HFFc6 (cell line): Measurements from ENCODE around the gene ZNF747. TPM values are rescaled to one million over a fixed set of nuclear protein-coding genes. Genes with fewer than 3 reads are reported as not detected.

Source experiments
- DNase-seq: peaks from one replicate; pipeline ENCODE4 v3.0.0-alpha.2; 2018
- H3K27ac Mint-ChIP-seq: 2 replicates; pipeline ENCODE4 v1.8.0; 2020; ENCODE audit warnings: mild to moderate bottlenecking, mixed read lengths
- H3K27me3 Mint-ChIP-seq: 2 replicates; pipeline ENCODE4 v1.8.0; 2021; ENCODE audit warnings: mild to moderate bottlenecking, moderate library complexity, mixed read lengths; ENCODE audit not compliant: insufficient read depth
- H3K36me3 Mint-ChIP-seq: 2 replicates; pipeline ENCODE4 v1.8.0; 2021; ENCODE audit warnings: low read depth, mixed read lengths
- H3K4me1 Mint-ChIP-seq: 2 replicates; pipeline ENCODE4 v1.8.0; 2020; ENCODE audit warnings: low read depth, mixed read lengths
- H3K4me3 Mint-ChIP-seq: 2 replicates; pipeline ENCODE4 v1.8.0; 2020; ENCODE audit warnings: mild to moderate bottlenecking, moderate library complexity, mixed read lengths
- H3K9me3 Mint-ChIP-seq: 2 replicates; pipeline ENCODE4 v1.8.0; 2020; ENCODE audit warnings: mild to moderate bottlenecking, mixed read lengths
- CTCF ChIP-seq: fragments of 200-600 bp; sonication (generic); IDR thresholded peaks from 2 replicates; pipeline ENCODE4 v1.5.0; 2021; ENCODE audit warnings: antibody characterized with exemption, mild to moderate bottlenecking
- total RNA-seq, 6 experiments: library from RNA; stranded (reverse); fragmentation: NEBNext Ultra II Directional; extraction: Animal tissue kit (Norgen Biotek cat#: 25700); gene quantifications; 2 replicates in 1 of 6; 3 replicates in 5 of 6; pipeline ENCODE4 v1.2.3, GENCODE V29; 2021

The ZNF747 gene
- total RNA-seq, 6 experiments from 2014 or later: 3.2 to 4.7 (median 3.8) TPM

DNA sequence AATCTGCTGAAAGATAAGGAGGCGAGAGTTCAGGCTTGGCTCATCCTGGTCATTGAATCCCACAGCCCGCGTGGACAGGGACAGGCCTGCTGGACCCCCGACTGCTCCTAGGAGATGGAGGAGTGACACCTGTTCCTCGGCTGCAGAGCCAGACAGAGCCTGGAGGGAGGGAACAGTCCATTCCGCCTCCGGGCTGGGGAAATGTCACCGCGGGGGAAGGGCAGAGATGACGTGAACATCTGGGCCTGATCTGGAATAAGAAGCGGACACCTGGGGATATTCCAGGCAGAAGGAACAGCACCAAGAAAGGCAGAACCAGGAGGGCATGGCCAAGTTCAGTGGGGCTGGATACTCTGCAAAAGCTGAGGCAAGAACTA, 1.5 kb downstream of the ZNF747 start:
- DNase-seq: no peak
- Mint-ChIP-seq H3K4me3 (no peak overlapping the region), H3K27ac (peak overlapping the region; percentile 37), H3K9me3 (no peaks in the 10 kb centered on the region), H3K36me3 (no peaks in the 10 kb centered on the region), H3K4me1 (peaks cover 17% of the 10 kb centered on the region), H3K27me3 (peaks cover 4% of the 10 kb centered on the region; the same call in 1 of the 2 replicates)
- TF ChIP-seq CTCF: no peak

DNA sequence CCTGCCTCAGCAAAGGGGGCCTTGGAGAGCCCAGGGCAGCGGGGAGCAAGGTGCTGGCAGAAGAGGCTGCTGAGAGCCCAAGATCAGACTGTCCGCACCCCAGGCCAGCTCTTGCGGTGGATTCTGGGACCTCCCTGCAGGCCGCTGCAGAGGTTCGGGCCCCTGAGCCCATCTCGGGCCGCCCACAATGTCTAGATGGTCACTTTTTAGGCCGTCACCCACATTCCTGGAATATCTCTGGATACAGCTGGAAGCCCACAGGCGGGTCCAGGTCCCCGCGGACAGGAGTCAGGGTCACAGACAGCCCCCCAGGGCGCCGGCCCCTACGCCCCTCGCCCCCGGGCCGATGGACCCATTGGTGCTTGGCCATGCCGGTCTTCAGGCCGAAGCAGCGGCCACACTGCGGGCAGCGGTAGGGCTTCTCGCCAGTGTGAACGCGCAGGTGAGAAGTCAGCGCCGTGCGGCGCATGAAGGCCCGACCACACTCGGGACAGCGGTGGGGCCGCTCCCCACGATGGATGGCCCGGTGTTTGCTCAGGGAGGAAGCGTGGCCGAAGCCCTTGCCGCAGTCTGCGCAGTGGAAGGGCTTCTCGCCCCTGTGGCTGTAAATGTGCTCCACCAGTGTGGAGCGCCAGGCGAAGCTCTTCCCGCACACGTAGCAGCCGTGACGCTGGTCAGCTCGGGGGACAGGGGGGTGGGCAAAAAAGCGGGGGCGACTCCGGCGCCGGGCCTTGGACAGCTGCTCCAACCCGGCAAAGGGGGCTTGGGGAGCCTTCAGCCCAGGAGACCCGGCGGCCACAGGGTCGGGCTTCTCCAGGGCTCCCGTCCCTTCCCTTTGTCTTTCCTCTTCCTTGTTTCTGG, 2.1 kb downstream of the ZNF747 start:
- H3K27me3 Mint-ChIP-seq: peaks cover 4% of the 10 kb centered on the region; the same call in 1 of the 2 replicates

GRCh38 chr16:30530163-30531037, 4.3 kb downstream of the ZNF747 start:
- Mint-ChIP-seq H3K27me3 (no peaks in the 10 kb centered on the region; the same call in 1 of the 2 replicates), H3K27ac (no peak overlapping the region), H3K4me3 (no peak overlapping the region), H3K9me3 (no peaks in the 10 kb centered on the region), H3K36me3 (no peaks in the 10 kb centered on the region), H3K4me1 (peaks cover 23% of the 10 kb centered on the region)
- no peak for TF ChIP-seq CTCF
- DNase-seq: no peak

More for the DNA sequence above, 2.1 kb downstream of the ZNF747 start:
- Mint-ChIP-seq H3K4me3 (no peak overlapping the region), H3K4me1 (peaks cover 23% of the 10 kb centered on the region), H3K9me3 (no peaks in the 10 kb centered on the region), H3K27ac (no peak overlapping the region; the same call in 1 of the 2 replicates), H3K36me3 (no peaks in the 10 kb centered on the region)
- no peak for TF ChIP-seq CTCF
- no peak for DNase-seq

DNA sequence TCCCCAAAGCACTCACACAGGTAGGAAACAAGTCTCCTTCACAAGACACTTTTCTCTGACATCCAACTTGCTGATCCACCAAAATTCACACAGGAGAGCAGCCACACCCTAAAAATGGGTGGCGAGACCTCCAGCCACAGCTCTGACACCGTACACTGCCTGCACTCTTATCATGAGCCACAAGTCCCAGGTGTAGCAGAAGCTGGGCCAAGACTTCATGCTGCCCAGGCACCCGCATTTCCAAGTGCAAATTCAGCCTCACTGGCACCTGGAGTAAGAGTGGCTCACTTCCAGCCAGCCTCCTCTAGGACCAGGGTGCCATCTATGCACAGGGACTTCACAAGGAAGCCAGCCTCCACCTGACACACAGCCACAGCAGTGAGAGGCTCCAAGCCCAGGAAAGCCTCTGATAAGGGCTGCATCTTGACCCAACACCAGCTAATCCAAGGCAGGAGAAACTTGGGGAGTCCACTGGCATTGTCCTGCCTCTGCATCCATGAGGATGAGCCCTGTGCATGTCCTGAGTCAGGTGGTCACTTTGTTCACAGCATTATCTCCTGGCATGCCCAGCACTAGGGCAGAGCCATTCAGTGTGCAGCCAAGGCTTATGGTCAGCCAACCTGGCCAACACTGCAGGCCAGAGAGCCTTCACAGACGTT, 5.7 kb downstream of the ZNF747 start:
- TF ChIP-seq CTCF: no peak
- Mint-ChIP-seq H3K36me3 (0 out of 2 replicates have a peak, but pooled peaks cover 6% of the 10 kb centered on the region), H3K9me3 (no peaks in the 10 kb centered on the region), H3K4me3 (no peak overlapping the region), H3K4me1 (peaks cover 16% of the 10 kb centered on the region), H3K27me3 (no peaks in the 10 kb centered on the region; the same call in 1 of the 2 replicates), H3K27ac (no peak overlapping the region)
- no peak for DNase-seq

DNA sequence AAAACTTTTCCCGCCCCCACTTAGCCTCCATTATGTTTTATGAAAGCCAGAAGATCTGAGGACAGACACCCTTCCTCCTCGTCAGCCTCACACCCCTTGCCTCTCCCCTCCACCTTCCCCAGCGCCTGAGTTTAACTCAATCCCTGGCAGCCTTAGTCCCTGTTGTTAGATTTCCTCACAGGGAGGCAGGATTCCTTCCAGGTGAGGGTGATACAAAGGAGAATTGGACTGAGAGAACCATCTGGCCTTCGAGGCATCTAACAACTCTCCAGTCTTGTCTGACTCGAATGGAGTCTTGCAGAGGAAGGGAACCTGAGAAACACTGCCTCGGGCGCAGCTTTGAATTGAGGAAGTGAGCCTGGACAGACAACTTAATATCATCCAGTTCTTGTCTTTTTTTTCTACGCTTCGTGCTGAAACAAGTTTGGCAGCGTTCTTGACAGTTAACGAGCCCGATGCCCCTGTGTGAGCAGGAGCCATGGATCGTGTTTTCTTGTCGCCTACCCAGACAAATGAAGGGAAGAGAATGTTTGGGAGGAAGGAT, 7.0 kb downstream of the ZNF747 start:
- Mint-ChIP-seq H3K9me3 (no peaks in the 10 kb centered on the region), H3K27ac (peak overlapping the region; percentile 93), H3K4me3 (peak overlapping the region; percentile 87), H3K27me3 (no peaks in the 10 kb centered on the region; the same call in 1 of the 2 replicates), H3K4me1 (peaks cover 16% of the 10 kb centered on the region), H3K36me3 (0 out of 2 replicates have a peak, but pooled peaks cover 6% of the 10 kb centered on the region)
- no peak for DNase-seq
- no peak for TF ChIP-seq CTCF
